C4-2B (cell line): ENCODE measurements around the gene SCN5A.

Experiments used
- H3K27ac ChIP-seq: fragments of 450-650 bp; 2 replicates; pipeline ENCODE4 v1.5.1; 2017
- CTCF ChIP-seq: fragments of 450-650 bp; conservative IDR thresholded peaks from 2 replicates; pipeline ENCODE4 v1.5.1; 2017; ENCODE audit warnings: mild to moderate bottlenecking
- ZFX ChIP-seq: fragments of 450-650 bp; IDR thresholded peaks from 2 replicates; pipeline ENCODE4 v1.6.1; 2017

SCN5A gene

GRCh38 chr3:38687321-38687720, 37.8 kb upstream of the SCN5A start:
- TF ChIP-seq CTCF (no peak), ZFX (no peak)
- H3K27ac ChIP-seq: no peak overlapping the region

DNA sequence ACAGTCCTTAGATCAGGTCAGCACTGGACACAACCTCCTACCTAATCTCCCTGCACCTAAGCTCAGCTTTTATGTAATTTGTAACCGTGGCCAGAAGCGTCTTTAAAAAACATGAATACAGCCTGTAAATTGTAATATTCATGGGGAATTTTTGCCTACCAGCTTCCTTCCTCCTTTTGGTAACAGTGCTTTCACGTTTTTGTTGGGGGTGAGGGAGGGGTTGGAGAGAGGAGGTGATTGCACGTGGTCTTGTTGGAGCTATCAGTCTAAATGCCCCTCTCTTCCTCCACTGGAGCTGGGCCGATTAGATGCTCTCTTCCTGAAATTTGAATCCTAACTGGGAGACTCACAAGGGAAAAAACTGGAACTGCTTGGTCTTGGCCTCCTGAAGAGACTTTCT, 35.1 kb upstream of the SCN5A start:
- TF ChIP-seq ZFX (no peak), CTCF (no peak)
- H3K27ac ChIP-seq: no peak overlapping the region

DNA sequence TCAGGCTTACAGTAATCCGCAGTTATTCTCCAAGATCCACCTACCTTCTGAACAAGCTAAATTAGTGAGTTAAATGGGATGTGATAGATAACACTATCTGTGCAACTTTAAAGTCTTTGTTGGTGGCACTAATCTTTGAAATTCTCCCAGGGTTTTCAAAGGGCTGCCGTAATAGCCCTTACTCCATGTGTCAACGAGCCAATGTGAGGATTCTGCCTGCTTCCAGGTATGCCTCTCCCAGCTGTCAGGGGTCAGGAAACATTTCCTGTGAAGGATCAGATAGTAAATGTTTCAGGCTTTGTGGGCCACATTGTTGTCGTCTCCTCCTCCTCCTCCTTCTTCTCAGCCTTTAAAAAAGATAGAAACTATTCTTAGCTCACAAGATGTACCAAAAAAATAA, 20.2 kb upstream of the SCN5A start:
- no peak overlapping the region for H3K27ac ChIP-seq
- TF ChIP-seq ZFX (no peak), CTCF (no peak)

DNA sequence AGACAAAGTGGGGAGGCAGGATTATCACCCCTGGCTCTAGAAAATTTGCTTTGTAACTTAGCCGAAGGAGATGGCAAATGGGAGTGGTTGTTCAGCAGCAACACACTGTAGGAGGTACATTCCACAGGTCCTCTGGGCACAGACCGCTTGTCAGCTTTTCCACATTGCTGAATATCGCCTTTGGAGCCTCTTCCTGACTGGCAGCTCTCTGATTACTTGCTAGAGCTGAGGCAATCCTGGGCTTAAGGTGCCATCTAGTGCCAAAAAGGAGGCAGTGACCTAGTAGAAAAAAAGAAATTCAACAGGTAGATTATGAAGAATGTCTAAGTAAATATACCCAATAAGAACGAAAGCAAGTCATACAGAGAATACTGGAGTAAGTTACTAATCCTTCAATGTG, 13.1 kb upstream of the SCN5A start:
- H3K27ac ChIP-seq: no peak overlapping the region
- TF ChIP-seq CTCF (peak; percentile 65), ZFX (no peak)

GRCh38 chr3:38658841-38659240, 9.4 kb upstream of the SCN5A start:
- H3K27ac ChIP-seq: no peak overlapping the region
- TF ChIP-seq ZFX: no peak
- TF ChIP-seq CTCF: no peak

- H3K27ac ChIP-seq: no peak overlapping the region
- TF ChIP-seq CTCF: no peak
- no peak for TF ChIP-seq ZFX
Observed at GRCh38 chr3:38657369-38657768, 7.9 kb upstream of the SCN5A start.

GRCh38 chr3:38655708-38656300, 6.3 kb upstream of the SCN5A start:
- H3K27ac ChIP-seq: no peak overlapping the region
- TF ChIP-seq ZFX (no peak), CTCF (peak; percentile 78)
